K562 (cell line): Measurements from ENCODE around the gene TRIM13. TPM values are rescaled to one million over a fixed set of nuclear protein-coding genes. Genes with fewer than 3 reads are reported as not detected.

ENCODE experiments used
- microRNA counts: library from miRNA; unstranded; fragments of <30 nt; microRNA quantifications from one replicate; lab custom pipeline; 2016
- microRNA-seq: library from miRNA; unstranded; fragments of <30 nt; microRNA quantifications from one replicate; pipeline ENCODE4, GENCODE V29; 2018; ENCODE audit warnings: borderline microRNAs expressed
- polyA plus RNA-seq, 8 experiments: library from polyadenylated mRNA; depleted of rRNA in 4 of 8; stranded (reverse) in 5 of 8; unstranded in 3 of 8; fragments of >200 nt; fragmentation: Nextera tagmentation in 2 of 8; fragmentation: Illumina TruSeq in 1 of 8; extraction: Ambion mirVana in 2 of 8; extraction: Trizol in 1 of 8; gene quantifications; 2 replicates each; pipeline versions ENCODE4 v1.2.1 to v1.2.3, GENCODE V29; 2011 to 2014; ENCODE audit warnings: inconsistent platforms in 1 of 8, missing spikeins in 1 of 8
- small RNA-seq: library from RNA; depleted of rRNA; stranded (forward); fragments of <200 nt; gene quantifications from one replicate; pipeline ENCODE3, GENCODE V24; 2014
- total RNA-seq, 7 experiments: library from RNA; depleted of rRNA in 6 of 7; stranded (reverse); fragments of >200 nt in 6 of 7; fragmentation: Illumina TruSeq in 2 of 7; extraction: Trizol in 2 of 7; gene quantifications; 2 replicates each; pipeline versions ENCODE4 v1.2.1 to v1.2.3, GENCODE V29; 2011 to 2021; ENCODE audit warnings: low replicate concordance in 1 of 7

The TRIM13 gene
- total and polyA plus RNA-seq, 9 of the 15 experiments (the other 6 are each of a cell fraction or from before 2014, with no cell fraction given), result 12.1 to 30.6 (median 17.8) TPM

MicroRNA genes within 50 kb of the gene (microRNA counts, 767-probe panel; counts per million panel counts)
- microRNA hsa-miR-15a-5p (lab: Ali Mortazavi, UCI), result 6,910 counts per million, percentile 96 among the panel's probes with 10 or more counts
- 6,807 counts per million, percentile 96 among the panel's probes with 10 or more counts for microRNA hsa-miR-16-5p (lab: Ali Mortazavi, UCI)

Small RNAs within 50 kb of the gene (microRNA-seq; reads per million reads assigned to microRNA genes)
- gene MIR15A (1,658 reads per million, percentile 94 among the genes with 10 or more reads in this experiment), gene MIR16-1 (8,437 reads per million, percentile 99 among the genes with 10 or more reads in this experiment), gene MIR3613 (15.6 reads per million, percentile 62 among the genes with 10 or more reads in this experiment)

Small RNAs within 50 kb of the gene (small RNA-seq; reads per million reads assigned to genes)
- gene MIR16-1 (9.1 reads per million, percentile 95 among the genes with 10 or more reads in this experiment), gene MIR3613 (0.40 reads per million, percentile 11 among the genes with 10 or more reads in this experiment), gene RF02105 (not detected), gene RF02106 (not detected), gene RF02107 (not detected), gene RF02108 (not detected)

Other genes with a start within 250 kb of the TRIM13 start
- 8.5 and 8.9 TPM in 2 replicates for gene KPNA3, start 204.4 kb upstream of the TRIM13 start, total RNA-seq (2014; rRNA removed)
- gene KPNA3, start 204.4 kb upstream of the TRIM13 start, total RNA-seq (2014; rRNA removed; fragmentation: Illumina TruSeq; extraction: Trizol), result 17.8 and 19.9 TPM in 2 replicates
- 15.7 and 15.8 TPM in 2 replicates for gene KPNA3, start 204.4 kb upstream of the TRIM13 start, total RNA-seq (2015; rRNA removed; fragmentation: Illumina TruSeq; extraction: Trizol)
- 19.9 and 21.3 TPM in 2 replicates for gene KPNA3, start 204.4 kb upstream of the TRIM13 start, total RNA-seq (2021)
- 10.0 and 17.9 TPM in 2 replicates for gene KPNA3, start 204.4 kb upstream of the TRIM13 start, polyA plus RNA-seq (2011; rRNA removed)
- gene KPNA3, start 204.4 kb upstream of the TRIM13 start, polyA plus RNA-seq (2014; fragmentation: Illumina TruSeq; extraction: Trizol), result 19.7 and 23.4 TPM in 2 replicates
- 10 to 100 TPM in 1 of 2 experiments, 1 to 10 TPM in 1; 10.0 to 11.0 TPM for gene KPNA3, start 204.4 kb upstream of the TRIM13 start, polyA plus RNA-seq (2014; fragmentation: Nextera tagmentation; extraction: Ambion mirVana)
- 10.7 and 10.8 TPM in 2 replicates for gene KPNA3, start 204.4 kb upstream of the TRIM13 start, polyA plus RNA-seq (2014; rRNA removed)
- 7.9 and 8.9 TPM in 2 replicates for gene SPRYD7, start 60.7 kb upstream of the TRIM13 start, total RNA-seq (2014; rRNA removed)
- gene SPRYD7, start 60.7 kb upstream of the TRIM13 start, total RNA-seq (2014; rRNA removed; fragmentation: Illumina TruSeq; extraction: Trizol), result 7.5 and 7.9 TPM in 2 replicates
- gene SPRYD7, start 60.7 kb upstream of the TRIM13 start, total RNA-seq (2015; rRNA removed; fragmentation: Illumina TruSeq; extraction: Trizol), result 6.4 and 6.8 TPM in 2 replicates
- 7.2 and 7.8 TPM in 2 replicates for gene SPRYD7, start 60.7 kb upstream of the TRIM13 start, total RNA-seq (2021)
- gene SPRYD7, start 60.7 kb upstream of the TRIM13 start, polyA plus RNA-seq (2011; rRNA removed), result 4.3 and 4.6 TPM in 2 replicates
- 8.8 and 11.0 TPM in 2 replicates for gene SPRYD7, start 60.7 kb upstream of the TRIM13 start, polyA plus RNA-seq (2014; fragmentation: Illumina TruSeq; extraction: Trizol)
- gene SPRYD7, start 60.7 kb upstream of the TRIM13 start, polyA plus RNA-seq (2014; fragmentation: Nextera tagmentation; extraction: Ambion mirVana), result 1 to 10 TPM; 8.5 to 9.8 TPM
- 7.6 and 7.9 TPM in 2 replicates for gene SPRYD7, start 60.7 kb upstream of the TRIM13 start, polyA plus RNA-seq (2014; rRNA removed)
- gene KCNRG, start 18.4 kb downstream of the TRIM13 start, total RNA-seq (2014; rRNA removed), result 0.41 and 0.69 TPM in 2 replicates
- 0.80 and 1.1 TPM in 2 replicates for gene KCNRG, start 18.4 kb downstream of the TRIM13 start, total RNA-seq (2014; rRNA removed; fragmentation: Illumina TruSeq; extraction: Trizol)
- gene KCNRG, start 18.4 kb downstream of the TRIM13 start, total RNA-seq (2015; rRNA removed; fragmentation: Illumina TruSeq; extraction: Trizol), result 0.72 and 0.87 TPM in 2 replicates
- gene KCNRG, start 18.4 kb downstream of the TRIM13 start, total RNA-seq (2021), result 0.13 and 0.53 TPM in 2 replicates
- 0.84 and 1.1 TPM in 2 replicates for gene KCNRG, start 18.4 kb downstream of the TRIM13 start, polyA plus RNA-seq (2011; rRNA removed)
- gene KCNRG, start 18.4 kb downstream of the TRIM13 start, polyA plus RNA-seq (2014; fragmentation: Illumina TruSeq; extraction: Trizol), result 0.78 and 0.83 TPM in 2 replicates
- under 1 TPM; 0.36 to 0.39 TPM for gene KCNRG, start 18.4 kb downstream of the TRIM13 start, polyA plus RNA-seq (2014; fragmentation: Nextera tagmentation; extraction: Ambion mirVana)
- 0.46 and 0.50 TPM in 2 replicates for gene KCNRG, start 18.4 kb downstream of the TRIM13 start, polyA plus RNA-seq (2014; rRNA removed)